Naive thymus-derived CD4-positive, alpha-beta T cell (primary cell): ENCODE measurements around the gene SRGAP2B. TPM values are rescaled to one million over a fixed set of nuclear protein-coding genes. Genes with fewer than 3 reads are reported as not detected.
"Not testable (repeated sequence)": the region's sequence is repeated elsewhere in the genome, so short reads cannot be mapped to it uniquely, and the experiment has no call there.

Source experiments
- ATAC-seq: fragments of 150-1000 bp; cut with Tn5 transposase; 2 replicates; pipeline ENCODE4 v1.10.0; 2021; ENCODE audit warnings: mild to moderate bottlenecking, moderate library complexity
- CTCF ChIA-PET: fragments of 350-600 bp; sonication (Branson Sonifier 250); formaldehyde crosslinking; loops from one replicate; lab custom pipeline; 2021; ENCODE audit warnings: antibody characterized with exemption; lab: Charles Lee
- POLR2A ChIA-PET: fragments of 350-600 bp; sonication (Branson Sonifier 250); formaldehyde crosslinking; loops from one replicate; lab custom pipeline; 2021; ENCODE audit warnings: antibody characterized with exemption, inconsistent platforms; lab: Charles Lee
- DNase-seq, 9 donors: peaks; one replicate each; pipeline versions ENCODE4 v3.0.0 to v3.0.0-alpha.2; 2020 to 2022; ENCODE audit warnings: mixed read lengths in 1 of 9
- H3K27ac ChIP-seq: one replicate; pipeline ENCODE4 v1.7.0; 2013; ENCODE audit warnings: mild to moderate bottlenecking, low read depth, low read length, moderate library complexity
- H3K27me3 ChIP-seq, 2 donors: one replicate each; pipeline ENCODE4 v1.7.0; 2013; ENCODE audit warnings: low read length in 2 of 2, mild to moderate bottlenecking in 2 of 2, moderate library complexity in 2 of 2; ENCODE audit not compliant: control insufficient read depth in 2 of 2, insufficient read depth in 2 of 2
- H3K36me3 ChIP-seq, 3 experiments: 1 replicate in 2 of 3; 2 replicates in 1 of 3; pipeline ENCODE4 v1.7.0; 2013; ENCODE audit warnings: low read length in 3 of 3, mild to moderate bottlenecking in 3 of 3, moderate library complexity in 1 of 3; ENCODE audit not compliant: insufficient read depth in 3 of 3, control insufficient read depth in 2 of 3
- H3K4me1 ChIP-seq, 2 donors: one replicate each; pipeline ENCODE4 v1.7.0; 2013; ENCODE audit warnings: low read length in 2 of 2, mild to moderate bottlenecking in 2 of 2, moderate library complexity in 1 of 2; ENCODE audit not compliant: control insufficient read depth in 2 of 2, insufficient read depth in 2 of 2
- H3K4me3 ChIP-seq: 2 replicates; pipeline ENCODE4 v1.7.0; 2013; ENCODE audit warnings: mild to moderate bottlenecking, low read length
- H3K9me3 ChIP-seq, 3 experiments: 1 replicate in 2 of 3; 2 replicates in 1 of 3; pipeline ENCODE4 v1.7.0; 2013; ENCODE audit warnings: low read length in 3 of 3; ENCODE audit not compliant: control insufficient read depth in 2 of 3
- H3K27ac Mint-ChIP-seq, 9 donors: one replicate each; pipeline ENCODE4 v1.8.0; 2020 to 2022; ENCODE audit warnings: mixed read lengths in 9 of 9, mild to moderate bottlenecking in 8 of 9, moderate library complexity in 5 of 9, inconsistent platforms in 2 of 9
- H3K27me3 Mint-ChIP-seq, 5 donors: one replicate each; pipeline ENCODE4 v1.8.0; 2021 to 2022; ENCODE audit warnings: mixed read lengths in 5 of 5, mild to moderate bottlenecking in 1 of 5
- H3K36me3 Mint-ChIP-seq, 5 donors: one replicate each; pipeline ENCODE4 v1.8.0; 2020 to 2022; ENCODE audit warnings: mixed read lengths in 5 of 5, mild to moderate bottlenecking in 3 of 5, inconsistent platforms in 1 of 5
- H3K4me1 Mint-ChIP-seq, 7 donors: one replicate each; pipeline ENCODE4 v1.8.0; 2020 to 2022; ENCODE audit warnings: mixed read lengths in 7 of 7, mild to moderate bottlenecking in 3 of 7, inconsistent platforms in 1 of 7
- H3K4me3 Mint-ChIP-seq, 10 donors: one replicate each; pipeline ENCODE4 v1.8.0; 2020 to 2022; ENCODE audit warnings: mild to moderate bottlenecking in 10 of 10, mixed read lengths in 10 of 10, moderate library complexity in 6 of 10, inconsistent platforms in 2 of 10
- H3K9me3 Mint-ChIP-seq, 11 donors: one replicate each; pipeline ENCODE4 v1.8.0; 2020 to 2022; ENCODE audit warnings: mixed read lengths in 11 of 11, mild to moderate bottlenecking in 4 of 11, inconsistent platforms in 1 of 11, moderate library complexity in 1 of 11
- intact Hi-C, 2 donors: fragments of 100-400 bp; cut with micrococcal nuclease; formaldehyde crosslinking; loops; one replicate each; pipeline ENCODE4 v1.15.1; 2023
- polyA plus RNA-seq, 2 donors: library from polyadenylated mRNA; unstranded; fragments of 300-500 nt; fragmentation: Illumina TruSeq; gene quantifications; one replicate each; pipeline ENCODE4 v1.2.3, GENCODE V29; 2021
- total RNA-seq, 6 experiments: library from RNA in 5 of 6; stranded (reverse) in 5 of 6; gene quantifications; 1 replicate in 5 of 6; 2 replicates in 1 of 6; pipeline ENCODE4 v1.2.3 and lab custom pipeline; 2021 to 2026

SRGAP2B gene
- total and polyA plus RNA-seq, 7 experiments from 2014 or later: 0.85 to 37.3 (median 18.1) TPM

DNA sequence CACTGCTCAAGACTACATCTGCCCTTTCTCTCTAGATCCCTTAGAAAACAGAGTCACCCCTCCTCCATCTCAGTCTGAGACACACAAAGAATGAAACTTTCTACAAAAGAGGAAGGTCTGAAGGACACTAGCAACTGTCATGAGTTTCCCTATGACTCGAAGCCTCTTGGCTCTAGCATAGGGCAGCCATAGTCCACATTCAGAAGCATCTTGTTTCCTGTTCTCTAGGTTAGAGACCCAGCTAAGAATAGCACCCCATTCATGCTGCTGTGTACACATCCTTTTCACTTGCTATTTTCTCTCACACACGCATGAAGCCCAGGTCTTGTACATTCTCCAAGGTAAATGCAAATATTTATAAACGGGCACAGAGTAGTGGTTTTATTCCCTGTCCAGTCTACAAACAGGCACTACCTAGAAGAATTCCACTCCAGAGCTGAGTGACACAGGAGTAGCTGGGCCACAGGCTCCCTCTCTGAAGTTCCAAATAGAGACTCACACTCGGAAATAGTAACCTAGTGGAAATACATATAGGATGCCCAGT is 39.8 kb downstream of the SRGAP2B start:
- H3K9me3 Mint-ChIP-seq, H3K27me3 Mint-ChIP-seq, H3K4me3 Mint-ChIP-seq, H3K4me1 Mint-ChIP-seq, H3K36me3 Mint-ChIP-seq, H3K9me3 ChIP-seq, H3K4me1 ChIP-seq, H3K27ac ChIP-seq, intact Hi-C loops, POLR2A ChIA-PET, CTCF ChIA-PET, H3K27me3 ChIP-seq, DNase-seq, H3K4me3 ChIP-seq, H3K27ac Mint-ChIP-seq, H3K36me3 ChIP-seq: not testable (repeated sequence)
- ATAC-seq: peak; percentile 91

- H3K27me3 ChIP-seq, H3K4me3 ChIP-seq, H3K36me3 Mint-ChIP-seq, POLR2A ChIA-PET, H3K4me3 Mint-ChIP-seq, H3K9me3 Mint-ChIP-seq, H3K27me3 Mint-ChIP-seq, ATAC-seq, CTCF ChIA-PET, H3K36me3 ChIP-seq, intact Hi-C loops, DNase-seq, H3K9me3 ChIP-seq, H3K27ac ChIP-seq, H3K4me1 Mint-ChIP-seq, H3K4me1 ChIP-seq, H3K27ac Mint-ChIP-seq: not testable (repeated sequence)
These were observed 41.7 kb downstream of the SRGAP2B start for GRCh38 chr1:145053428-145053827.

DNA sequence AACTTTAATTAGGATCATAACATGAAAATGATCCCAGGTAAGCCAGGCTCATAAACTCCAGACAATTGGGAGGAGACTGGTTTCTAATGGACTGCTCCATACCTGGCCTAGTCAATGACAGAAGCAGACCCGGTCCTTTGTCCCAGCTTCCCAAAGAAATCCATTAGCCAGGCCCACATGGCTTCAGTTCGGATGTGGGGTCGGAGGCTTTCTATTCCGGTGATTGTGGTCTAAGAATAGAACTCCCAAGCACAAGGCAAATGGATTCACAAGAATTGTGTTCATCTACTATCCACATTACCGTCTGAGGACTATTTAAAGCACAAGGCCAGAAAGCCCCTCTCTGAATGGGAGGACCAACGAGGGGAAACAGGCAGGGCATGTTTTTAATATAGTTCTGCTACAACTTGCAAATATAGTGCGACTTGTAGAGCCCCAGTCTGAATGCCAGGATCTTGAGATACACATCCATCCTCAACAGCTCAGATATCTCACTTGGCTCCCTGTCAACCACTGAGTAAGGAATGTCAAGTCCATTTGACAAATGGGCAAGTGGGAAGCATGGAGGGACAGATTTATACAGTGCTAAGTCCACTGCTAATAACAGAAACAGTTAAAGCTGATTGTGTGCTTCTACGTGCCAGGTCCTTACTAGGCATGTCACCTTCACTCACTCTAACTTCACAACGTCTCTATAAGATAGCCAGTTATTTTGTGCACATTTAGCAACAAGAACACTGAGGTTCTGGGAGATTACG is 42.9 kb downstream of the SRGAP2B start:
- DNase-seq, H3K9me3 Mint-ChIP-seq, H3K27ac ChIP-seq, intact Hi-C loops, H3K4me3 Mint-ChIP-seq, H3K4me1 ChIP-seq, H3K36me3 Mint-ChIP-seq, CTCF ChIA-PET, POLR2A ChIA-PET, H3K27me3 Mint-ChIP-seq, H3K9me3 ChIP-seq, H3K27ac Mint-ChIP-seq, H3K4me1 Mint-ChIP-seq, H3K36me3 ChIP-seq, H3K27me3 ChIP-seq, ATAC-seq, H3K4me3 ChIP-seq: not testable (repeated sequence)

- intact Hi-C loops, CTCF ChIA-PET: not testable (repeated sequence)
These were observed 46.8 kb downstream of the SRGAP2B start for GRCh38 chr1:145048181-145048856.

DNA sequence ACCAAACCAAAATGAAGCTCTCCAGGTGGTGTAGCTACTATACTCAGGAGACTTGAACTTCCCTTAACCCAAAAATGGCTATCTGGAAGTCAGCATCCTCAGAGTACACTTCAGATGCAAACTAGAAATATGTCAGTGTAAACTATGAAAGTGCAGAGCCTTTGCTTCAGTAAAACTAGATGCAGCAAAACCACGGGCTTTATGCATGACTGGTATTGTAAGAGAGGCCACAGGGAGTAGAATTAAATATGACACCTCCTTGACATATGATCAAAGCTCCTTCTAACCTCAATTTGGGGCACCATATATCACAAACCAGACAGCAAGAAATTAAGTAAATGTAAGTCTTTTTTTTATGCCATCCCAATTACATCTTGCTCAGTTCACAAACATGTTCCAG is 47.6 kb downstream of the SRGAP2B start:
- CTCF ChIA-PET, ATAC-seq, H3K36me3 ChIP-seq, H3K27me3 Mint-ChIP-seq, H3K36me3 Mint-ChIP-seq, H3K4me3 Mint-ChIP-seq, H3K9me3 ChIP-seq, H3K27ac Mint-ChIP-seq, H3K27me3 ChIP-seq, intact Hi-C loops, H3K4me1 Mint-ChIP-seq, H3K4me1 ChIP-seq, POLR2A ChIA-PET, H3K4me3 ChIP-seq, DNase-seq, H3K9me3 Mint-ChIP-seq, H3K27ac ChIP-seq: not testable (repeated sequence)

More at GRCh38 chr1:145048181-145048856, 46.8 kb downstream of the SRGAP2B start:
- H3K36me3 Mint-ChIP-seq, H3K4me1 Mint-ChIP-seq, H3K4me1 ChIP-seq, H3K27ac ChIP-seq, H3K36me3 ChIP-seq, DNase-seq, ATAC-seq, H3K9me3 ChIP-seq, H3K27ac Mint-ChIP-seq, H3K4me3 Mint-ChIP-seq, POLR2A ChIA-PET, H3K4me3 ChIP-seq, H3K27me3 Mint-ChIP-seq, H3K27me3 ChIP-seq, H3K9me3 Mint-ChIP-seq: not testable (repeated sequence)

DNA sequence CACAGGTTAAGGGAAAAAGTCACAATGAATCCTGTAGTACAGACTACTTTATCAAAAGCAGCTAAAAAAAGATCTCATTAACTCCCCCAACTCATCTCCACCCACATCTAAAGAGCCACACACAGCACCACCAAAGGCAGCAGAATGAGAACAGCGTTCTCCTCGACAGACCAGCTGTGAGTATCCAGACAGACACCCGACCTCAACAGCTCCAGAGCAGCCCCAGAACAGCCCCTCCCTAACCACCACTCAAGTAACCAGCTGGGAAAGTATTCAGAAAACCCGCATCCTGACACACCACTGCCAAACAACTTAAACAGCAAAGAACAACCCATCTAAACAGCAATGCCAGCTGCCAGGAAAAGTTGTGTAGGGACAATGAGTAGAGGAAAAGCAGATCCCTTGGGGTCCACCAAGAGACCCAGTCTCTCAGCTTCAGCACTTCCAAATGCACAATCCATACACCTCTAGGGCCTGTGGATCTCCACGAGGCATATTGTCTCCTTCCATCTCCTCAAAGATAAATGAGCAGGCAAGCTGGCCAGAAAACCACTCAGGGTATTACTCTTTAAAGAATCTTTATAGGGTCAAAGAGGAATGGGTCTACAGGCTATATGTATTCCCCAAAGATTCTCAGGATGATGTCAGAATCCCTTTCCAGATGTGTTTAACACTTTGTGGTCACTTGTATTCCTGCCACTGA is 49.4 kb downstream of the SRGAP2B start:
- H3K4me3 ChIP-seq, H3K27me3 Mint-ChIP-seq, H3K9me3 ChIP-seq, H3K4me1 ChIP-seq, DNase-seq, CTCF ChIA-PET, H3K36me3 ChIP-seq, H3K9me3 Mint-ChIP-seq, intact Hi-C loops, H3K4me1 Mint-ChIP-seq, H3K4me3 Mint-ChIP-seq, POLR2A ChIA-PET, ATAC-seq, H3K27ac Mint-ChIP-seq, H3K27me3 ChIP-seq, H3K36me3 Mint-ChIP-seq, H3K27ac ChIP-seq: not testable (repeated sequence)
